GM12891 (cell line): ENCODE measurements around the gene TSPAN7.

ENCODE experiments used
- DNase-seq: peaks from one replicate; pipeline ENCODE4 v3.0.0; 2011; ENCODE audit warnings: low spot score; ENCODE audit not compliant: insufficient read length
- FAIRE-seq: peaks from 2 replicates; lab custom pipeline; 2011; peaks lifted over from hg19 to GRCh38; lab: Jason Lieb, UNC
- PAX5 ChIP-seq: IDR thresholded peaks from 2 replicates; pipeline ENCODE4 v1.6.1; 2011; ENCODE audit warnings: low read length, moderate library complexity, mild to moderate bottlenecking; ENCODE audit not compliant: insufficient read depth, severe bottlenecking
- POLR2A ChIP-seq: IDR thresholded peaks from 2 replicates; pipeline ENCODE4 v1.6.1; 2011; ENCODE audit warnings: low read depth, low read length, control low read depth
- POLR2AphosphoS5 ChIP-seq: IDR thresholded peaks from 2 replicates; pipeline ENCODE4 v1.6.1; 2011; ENCODE audit warnings: low read depth, low read length, control low read depth
- POU2F2 ChIP-seq: IDR thresholded peaks from 2 replicates; pipeline ENCODE4 v1.6.1; 2011; ENCODE audit warnings: low read depth, mild to moderate bottlenecking, control low read depth, low read length, moderate library complexity
- SPI1 ChIP-seq: IDR thresholded peaks from 2 replicates; pipeline ENCODE4 v1.6.1; 2011; ENCODE audit warnings: low read depth, low read length, control low read depth
- TAF1 ChIP-seq: IDR thresholded peaks from 2 replicates; pipeline ENCODE4 v1.6.1; 2011; ENCODE audit warnings: low read depth, low read length, control low read depth

Gene TSPAN7

DNA sequence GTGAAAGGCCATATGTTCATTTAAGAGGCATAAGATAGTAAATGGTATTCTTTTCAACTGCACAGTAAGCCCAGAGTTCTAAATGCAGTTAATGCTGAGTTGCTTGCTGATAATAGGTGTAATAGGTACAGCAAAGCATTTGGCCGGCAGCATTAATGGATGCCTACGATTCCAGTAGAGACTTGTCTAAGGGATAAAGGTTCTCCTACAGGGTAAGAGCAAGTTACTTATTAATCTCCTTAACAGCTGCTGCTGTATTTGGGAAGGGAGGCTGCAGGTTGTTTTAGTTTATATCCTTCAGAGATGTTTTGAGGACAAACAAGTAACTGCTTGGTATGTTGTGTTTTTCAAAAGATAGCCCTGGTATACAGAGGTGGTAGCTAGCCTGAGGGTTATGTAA lies 16.8 kb downstream of the TSPAN7 start:
- FAIRE-seq (no peak), DNase-seq (no peak)
- no peak for TF ChIP-seq TAF1
- no peak for TF ChIP-seq POLR2AphosphoS5
- TF ChIP-seq POU2F2 = no peak
- TF ChIP-seq PAX5 = no peak
- TF ChIP-seq SPI1 = no peak
- TF ChIP-seq POLR2A = no peak

GRCh38 chrX:38583181-38583580 lies 21.8 kb downstream of the TSPAN7 start:
- no peak for DNase-seq
- no peak for FAIRE-seq
- no peak for TF ChIP-seq POLR2AphosphoS5
- no peak for TF ChIP-seq PAX5
- no peak for TF ChIP-seq TAF1
- TF ChIP-seq POLR2A = no peak
- no peak for TF ChIP-seq POU2F2
- TF ChIP-seq SPI1 = no peak

GRCh38 chrX:38594434-38594833 lies 33.1 kb downstream of the TSPAN7 start:
- no peak for DNase-seq
- no peak for TF ChIP-seq POLR2AphosphoS5
- TF ChIP-seq SPI1 = no peak
- no peak for TF ChIP-seq POU2F2
- no peak for TF ChIP-seq POLR2A
- TF ChIP-seq TAF1 = no peak
- no peak for TF ChIP-seq PAX5
- FAIRE-seq = no peak

- TF ChIP-seq TAF1 (no peak), POU2F2 (no peak), SPI1 (no peak), PAX5 (no peak), POLR2AphosphoS5 (no peak), POLR2A (no peak)
- no peak for DNase-seq
- FAIRE-seq = no peak
Measured at GRCh38 chrX:38595801-38596200, 34.5 kb downstream of the TSPAN7 start.

- TF ChIP-seq POU2F2 = no peak
- no peak for TF ChIP-seq SPI1
- TF ChIP-seq POLR2AphosphoS5 = no peak
- no peak for TF ChIP-seq PAX5
- TF ChIP-seq TAF1 = no peak
- FAIRE-seq (no peak), DNase-seq (no peak)
Measured at GRCh38 chrX:38596939-38597338, 35.6 kb downstream of the TSPAN7 start.

DNA sequence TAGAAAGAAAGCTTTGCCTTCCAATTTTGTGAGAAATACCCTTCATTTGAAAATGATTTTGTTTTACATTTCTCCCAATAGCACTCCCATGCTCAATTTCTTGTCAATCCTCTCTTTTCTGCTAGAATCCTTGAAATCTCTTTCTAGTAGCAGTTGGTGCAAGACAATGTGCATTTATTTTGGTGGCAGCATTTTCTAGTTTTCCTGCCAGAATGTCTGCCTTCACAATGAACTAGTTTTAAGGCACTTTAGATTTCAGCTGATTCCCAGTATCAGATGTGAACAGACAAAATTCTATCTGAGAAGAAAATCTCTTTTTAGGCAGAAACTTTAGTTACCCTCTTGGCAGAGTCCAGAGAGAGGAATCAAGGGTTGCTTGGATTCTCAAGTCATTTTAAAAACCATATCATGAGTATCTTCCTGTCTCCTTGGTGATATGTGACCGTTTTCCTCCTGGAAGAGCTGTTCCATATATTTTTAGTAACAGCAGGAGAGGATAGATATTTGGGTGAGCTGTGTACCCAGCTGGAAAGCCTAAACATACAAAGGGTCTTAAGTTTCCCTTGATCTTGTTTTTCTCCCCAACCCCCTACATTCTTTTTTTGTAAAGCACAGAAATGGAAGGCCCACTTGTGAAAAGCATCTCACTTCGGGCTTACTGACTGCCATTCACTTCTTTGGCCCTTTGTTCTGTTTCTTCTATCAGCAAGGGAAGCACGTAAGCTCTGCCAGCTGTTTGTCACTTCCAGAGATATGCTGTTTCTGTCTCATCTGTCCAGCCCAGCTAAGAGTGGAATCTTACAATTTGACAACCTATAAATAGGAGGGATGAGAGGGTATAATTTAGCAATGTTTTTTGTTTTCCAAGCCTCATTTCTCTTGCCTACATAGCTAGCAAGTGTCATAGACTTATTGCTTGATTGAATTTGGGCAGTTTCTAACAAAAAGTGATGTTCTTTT lies 38.7 kb downstream of the TSPAN7 start:
- TF ChIP-seq POU2F2 = no peak
- no peak for TF ChIP-seq PAX5
- TF ChIP-seq SPI1 = no peak
- no peak for TF ChIP-seq POLR2A
- no peak for TF ChIP-seq POLR2AphosphoS5
- no peak for TF ChIP-seq TAF1
- DNase-seq (no peak), FAIRE-seq (no peak)

- FAIRE-seq (no peak), DNase-seq (no peak)
- TF ChIP-seq SPI1 (no peak), PAX5 (no peak), POLR2AphosphoS5 (no peak), POU2F2 (no peak), TAF1 (no peak), POLR2A (no peak)
Measured at GRCh38 chrX:38601866-38602265, 40.5 kb downstream of the TSPAN7 start.

DNA sequence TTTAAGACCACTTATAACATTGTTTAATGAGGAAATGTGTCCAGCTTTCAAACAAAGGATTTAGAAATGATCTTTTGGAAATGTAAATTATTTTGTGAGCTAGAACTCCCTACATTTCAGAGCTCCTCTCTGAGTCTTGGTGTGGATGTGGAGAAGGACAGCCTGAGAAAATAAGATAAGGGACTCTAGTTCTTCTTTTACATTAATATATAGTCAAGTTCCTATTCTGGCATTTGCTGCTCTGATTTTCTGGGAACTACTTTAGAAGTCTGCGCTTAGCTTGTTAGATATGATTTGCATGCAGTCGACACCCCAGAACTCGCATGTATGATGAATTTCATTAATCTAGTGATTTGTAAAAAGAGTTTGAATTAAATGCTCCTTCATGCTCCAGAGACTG lies 45.5 kb downstream of the TSPAN7 start:
- TF ChIP-seq POLR2A (no peak), POU2F2 (no peak), TAF1 (no peak), POLR2AphosphoS5 (no peak), PAX5 (no peak), SPI1 (no peak)
- no peak for FAIRE-seq

DNA sequence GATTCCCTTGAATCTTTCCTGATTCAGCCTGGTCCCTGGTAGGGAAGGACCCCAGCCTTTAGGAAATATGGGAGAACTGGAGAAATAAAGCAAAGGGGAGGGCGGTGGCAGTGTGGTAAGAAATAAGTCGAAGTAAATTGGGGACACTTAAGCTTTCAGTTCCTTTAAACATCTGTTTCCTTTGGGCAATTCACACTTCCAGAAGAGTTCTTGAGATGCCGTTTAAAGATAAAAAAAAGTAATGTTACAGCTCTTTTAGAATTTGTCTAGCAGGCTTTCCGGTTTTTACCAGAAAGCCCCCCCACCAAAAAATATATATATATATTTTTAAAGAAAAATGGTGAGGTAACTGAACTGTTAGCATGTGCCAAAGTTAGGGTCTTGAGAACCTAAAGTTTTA lies 46.6 kb downstream of the TSPAN7 start:
- FAIRE-seq = no peak
- no peak for DNase-seq
- TF ChIP-seq POLR2A = no peak
- TF ChIP-seq POLR2AphosphoS5 = no peak
- TF ChIP-seq PAX5 = no peak
- TF ChIP-seq TAF1 = no peak
- TF ChIP-seq POU2F2 = no peak
- TF ChIP-seq SPI1 = no peak

More for the DNA sequence above, 45.5 kb downstream of the TSPAN7 start:
- no peak for DNase-seq
